Endometrial microvascular endothelial cells (primary cell): ENCODE data around the gene MYT1. TPM values are rescaled to one million over a fixed set of nuclear protein-coding genes. Genes with fewer than 3 reads are reported as not detected.

ENCODE experiments used
- in situ Hi-C: cut with HindIII; loops from 2 replicates; pipeline ENCODE4 v1.10.0; 2017; ENCODE audit warnings: low sequenced_read_pairs, low pct_unique_long_range_greater_than_20kb; ENCODE audit errors: inconsistent ontology term
- total RNA-seq: library from RNA; depleted of rRNA; stranded (reverse); fragments of >200 nt; gene quantifications from one replicate; pipeline ENCODE4 v1.2.3, GENCODE V29; 2015; ENCODE audit errors: inconsistent ontology term

MYT1 gene
- total RNA-seq, 1 donor from 2014 or later = not detected

- in situ Hi-C loops = no loop called here
These were observed 84.0 kb downstream of the MYT1 start for GRCh38 chr20:64247970-64248841.

- in situ Hi-C loops = no loop called here
These were observed 85.8 kb downstream of the MYT1 start for GRCh38 chr20:64250027-64250426.

- in situ Hi-C loops = no loop called here
These were observed 88.7 kb downstream of the MYT1 start for GRCh38 chr20:64253000-64253383.

- in situ Hi-C loops = no loop called here
These were observed 89.2 kb downstream of the MYT1 start for GRCh38 chr20:64253443-64253842.

- in situ Hi-C loops = no loop called here
These were observed 89.9 kb downstream of the MYT1 start for GRCh38 chr20:64254156-64254555.

DNA sequence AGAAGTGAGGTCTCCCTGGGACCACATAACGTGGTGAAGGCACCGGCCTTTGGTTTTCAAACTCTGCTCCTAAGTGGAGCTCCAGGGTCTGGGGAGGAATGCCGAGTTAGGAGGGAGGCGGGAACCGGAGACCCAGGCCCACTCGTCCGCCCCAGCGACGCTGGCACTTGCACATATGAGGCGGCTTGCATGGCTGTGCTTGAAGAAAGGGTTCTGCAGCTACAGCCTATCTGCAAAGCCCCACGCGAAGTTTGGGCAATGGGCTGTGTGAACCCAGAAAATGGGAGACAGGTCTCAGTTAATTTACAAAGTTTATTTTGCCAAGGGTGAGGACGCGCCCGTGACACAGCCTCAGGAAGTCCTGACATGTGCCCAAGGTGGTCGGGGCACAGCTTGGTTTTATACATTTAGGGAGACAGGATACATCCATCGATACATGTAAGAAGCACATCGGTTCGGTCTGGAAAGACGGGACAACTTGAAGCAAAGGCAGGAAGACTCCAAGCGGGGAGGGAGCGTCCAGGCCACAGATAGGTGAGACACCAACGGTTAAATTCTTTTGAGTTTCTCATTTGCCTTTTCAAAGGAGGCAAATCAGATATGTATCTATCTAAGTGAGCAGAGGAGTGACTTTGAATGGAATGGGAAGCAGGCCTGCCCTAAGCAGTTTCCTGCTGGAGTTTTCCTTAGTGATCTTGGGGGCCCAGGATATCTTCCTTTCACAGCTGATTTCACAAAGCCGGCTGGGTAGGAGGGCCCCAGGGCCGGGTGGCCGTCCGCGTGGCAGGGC lies 90.5 kb downstream of the MYT1 start:
- in situ Hi-C loops = no loop called here

- in situ Hi-C loops = no loop called here
These were observed 91.4 kb downstream of the MYT1 start, which contains the start of gene PCMTD2 for GRCh38 chr20:64255361-64256281. PCMTD2 (plus strand) TSS chr20:64255748; CDS start chr20:64259966, 4,218 bp downstream.

DNA sequence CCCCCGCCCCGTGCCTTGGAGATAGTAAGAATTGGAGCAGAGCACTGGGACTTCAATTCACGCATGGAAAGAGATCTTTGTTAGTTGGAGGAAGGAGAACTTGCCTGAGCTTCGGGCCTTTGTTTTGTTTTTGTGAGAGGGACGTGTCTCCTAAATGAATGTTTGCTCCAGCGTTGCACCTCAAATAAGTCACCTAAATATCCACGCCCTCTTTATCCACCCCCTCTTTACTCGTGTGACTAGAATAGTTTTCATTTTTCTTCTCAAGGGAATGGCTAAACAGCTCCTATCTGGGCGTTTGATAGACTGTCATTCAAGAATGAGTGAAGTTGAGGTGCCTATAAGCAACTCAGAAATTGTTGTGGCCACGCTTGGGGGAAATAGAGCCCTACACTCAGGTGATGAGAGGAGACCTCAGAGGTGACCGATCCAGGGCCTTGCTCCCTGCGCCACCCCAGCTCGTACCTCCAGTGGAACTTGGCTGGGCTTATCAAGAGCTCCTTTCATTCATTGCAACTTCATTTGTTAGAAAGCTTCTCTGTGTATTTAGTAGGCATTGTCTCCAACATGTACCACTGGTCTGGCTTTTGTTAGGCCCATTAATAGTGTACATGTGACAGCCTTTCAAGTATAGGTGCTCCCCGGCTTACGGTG lies 92.2 kb downstream of the MYT1 start:
- in situ Hi-C loops = no loop called here

- in situ Hi-C loops = no loop called here
These were observed 93.0 kb downstream of the MYT1 start for GRCh38 chr20:64257107-64257757.

GRCh38 chr20:64258071-64258823 lies 94.0 kb downstream of the MYT1 start:
- in situ Hi-C loops = no loop called here

DNA sequence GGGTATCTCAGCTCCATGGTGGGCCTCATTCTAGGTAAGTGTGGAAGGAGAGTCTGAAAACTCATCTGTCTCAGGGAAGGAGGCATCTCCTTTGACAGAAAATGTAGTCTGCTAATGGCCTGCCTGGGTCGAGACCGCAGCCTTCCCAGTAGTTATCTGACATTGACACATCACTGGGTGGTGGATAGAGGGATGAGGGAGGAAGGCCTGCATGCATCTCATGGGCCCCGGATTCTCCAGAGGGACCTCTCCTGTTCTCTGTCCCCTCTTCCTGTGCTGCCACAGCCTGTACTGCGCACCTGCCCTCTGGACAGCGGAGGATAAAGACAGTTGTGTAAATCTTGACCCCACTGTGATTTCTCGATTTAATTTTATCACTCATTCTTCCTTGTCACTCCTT lies 96.0 kb downstream of the MYT1 start:
- in situ Hi-C loops = no loop called here

DNA sequence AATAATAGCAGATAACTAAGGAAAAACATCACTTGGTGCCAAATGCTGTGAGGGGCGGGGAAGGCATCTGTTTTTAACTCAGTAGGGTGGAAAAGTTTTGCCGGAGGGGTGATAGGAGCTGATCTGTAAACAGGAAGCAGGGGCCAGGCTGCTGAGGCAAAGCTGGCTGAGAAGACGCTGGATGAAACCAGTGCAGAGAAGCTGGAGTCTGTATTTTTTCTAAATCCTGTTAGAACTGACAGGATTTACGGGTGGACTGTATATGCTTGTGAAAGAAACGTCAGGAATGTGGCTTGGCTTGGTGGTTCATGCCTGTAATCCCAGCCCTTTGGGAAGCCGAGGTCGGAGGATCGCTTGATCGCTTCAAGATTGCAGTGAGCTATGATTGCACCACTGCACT lies 96.9 kb downstream of the MYT1 start:
- in situ Hi-C loops = no loop called here

DNA sequence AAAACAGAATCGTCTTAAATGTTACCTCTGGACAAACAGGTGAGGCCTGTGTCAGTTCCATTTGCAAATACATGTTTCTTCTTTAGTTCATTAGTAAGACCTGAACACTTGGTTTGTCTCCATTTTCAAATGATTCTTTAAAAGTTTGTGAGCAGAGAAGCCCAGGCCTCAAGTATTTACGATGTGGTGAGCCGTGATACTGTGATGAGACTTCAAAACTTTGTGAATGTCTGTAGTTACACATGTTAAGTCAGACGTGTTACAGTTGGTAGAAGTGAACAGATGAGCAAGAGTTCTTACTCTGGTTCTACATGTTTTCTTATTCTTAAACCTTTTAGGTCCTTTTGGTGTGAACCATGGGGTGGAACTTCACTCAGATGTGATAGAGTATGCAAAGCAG lies 99.8 kb downstream of the MYT1 start:
- in situ Hi-C loops = no loop called here

DNA sequence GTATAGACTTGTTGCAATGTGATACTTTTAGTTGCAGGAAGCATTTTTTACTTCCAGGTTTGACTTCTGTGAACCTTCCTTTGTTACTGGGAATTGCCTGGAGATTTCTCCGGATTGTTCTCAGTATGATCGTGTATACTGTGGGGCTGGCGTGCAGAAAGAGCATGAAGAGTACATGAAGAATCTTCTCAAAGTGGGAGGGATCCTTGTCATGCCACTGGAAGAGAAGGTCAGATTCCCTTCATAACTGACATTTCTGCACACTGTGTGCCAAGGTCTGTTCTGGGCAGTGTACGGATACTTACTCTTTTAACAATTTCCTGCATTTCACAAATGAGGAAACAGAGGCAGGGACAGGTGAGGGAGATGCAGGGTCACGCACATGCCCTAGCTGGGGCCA lies 100.9 kb downstream of the MYT1 start:
- in situ Hi-C loops = no loop called here

DNA sequence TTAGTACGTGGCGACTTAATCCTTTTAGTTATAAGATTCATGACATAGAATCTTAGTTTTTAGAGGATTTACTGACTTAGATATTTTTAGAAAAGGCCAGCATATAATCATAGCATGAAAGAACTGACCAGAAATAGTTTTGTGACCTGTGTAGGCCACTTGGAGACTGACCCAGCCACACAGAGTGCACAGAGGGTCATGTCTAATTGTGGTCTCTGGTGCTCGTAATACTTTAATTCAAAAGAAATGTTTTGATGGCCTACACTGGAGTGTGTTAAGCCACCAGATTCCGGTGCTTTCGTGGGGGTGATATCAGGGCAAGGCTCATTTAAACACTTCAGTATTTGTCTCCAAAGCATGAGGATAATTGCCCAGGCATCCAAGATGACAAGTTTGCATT lies 102.7 kb downstream of the MYT1 start:
- in situ Hi-C loops = no loop called here

DNA sequence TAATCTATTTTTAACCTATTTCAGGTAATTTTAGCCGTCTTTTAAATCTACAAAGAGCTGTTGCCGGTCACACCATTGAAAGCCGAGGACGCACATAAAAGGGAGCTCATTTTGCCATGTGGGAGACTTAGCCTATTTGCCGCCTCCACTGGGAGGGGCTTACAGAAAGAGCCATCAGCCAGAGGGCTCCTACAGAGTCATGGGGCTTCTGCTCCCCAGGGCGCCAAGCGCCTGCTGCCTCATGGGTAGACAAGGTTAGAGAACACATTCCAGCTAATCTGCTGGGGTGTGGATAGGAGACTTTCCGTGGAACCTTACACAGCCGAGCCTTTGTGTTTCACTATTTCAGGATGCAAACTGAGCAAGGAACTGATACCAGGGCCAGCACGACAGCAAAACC lies 103.9 kb downstream of the MYT1 start:
- in situ Hi-C loops = no loop called here

GRCh38 chr20:64269604-64270411 lies 105.6 kb downstream of the MYT1 start:
- in situ Hi-C loops = no loop called here
